HCT116 (cell line): Measurements from ENCODE around the gene NPC2. TPM values are rescaled to one million over a fixed set of nuclear protein-coding genes. Genes with fewer than 3 reads are reported as not detected.

Experiments
- ATAC-seq: fragments of 200-7000 bp; cut with Tn5 transposase; 2 replicates; pipeline ENCODE4 v1.9.1; 2020; ENCODE audit warnings: mild to moderate bottlenecking, moderate library complexity
- BruUV-seq: library from RNA; stranded (reverse); fragments of 400-500 nt; replicated peaks from 2 replicates; lab custom pipeline; 2021; lab: Mats Ljungman, UMichigan
- CTCF ChIA-PET: fragments of 300-600 bp; sonication (Branson Sonifier 250); formaldehyde crosslinking; loops from one replicate; lab custom pipeline; 2021; ENCODE audit warnings: antibody characterized with exemption; lab: Charles Lee
- POLR2A ChIA-PET: fragments of 300-600, 350-600 bp; sonication (Branson Sonifier 250); formaldehyde crosslinking; loops from one replicate; lab custom pipeline; 2021; ENCODE audit warnings: antibody characterized with exemption; lab: Charles Lee
- RAD21 ChIA-PET, 2 experiments: fragments of 300-600 bp; sonication (Branson Sonifier 250); formaldehyde crosslinking; loops; one replicate each; lab custom pipeline; 2023; ENCODE audit warnings: low total read pairs in 2 of 2; ENCODE audit not compliant: uncharacterized antibody in 2 of 2, unreplicated experiment in 2 of 2, low non-redundant PET in 1 of 2; lab: Charles Lee
- DNase-seq: peaks from one replicate; pipeline ENCODE4 v3.0.0-alpha.2; 2010; ENCODE audit warnings: low read depth, low spot score
- H2AFZ ChIP-seq: fragments of 200-600 bp; shearing (Covaris generic), sonication (generic); 2 replicates; pipeline ENCODE4 v1.6.1; 2017; ENCODE audit warnings: low read depth, mixed run types, mixed read lengths, antibody characterized with exemption, low read length; ENCODE audit not compliant: poor library complexity, severe bottlenecking
- H3K27ac ChIP-seq: 2 replicates; pipeline ENCODE4 v1.5.1; 2012; ENCODE audit warnings: low read depth, low read length
- H3K27me3 ChIP-seq: fragments of 200-600 bp; sonication (generic); 2 replicates; pipeline ENCODE4 v1.6.1; 2016; ENCODE audit warnings: mixed run types, low read length, mixed read lengths; ENCODE audit not compliant: insufficient read depth
- H3K36me3 ChIP-seq, 2 experiments: fragments of 200-500 bp in 1 of 2; fragments of 200-600 bp in 1 of 2; sonication (Bioruptor generic) in 1 of 2; sonication (generic) in 1 of 2; 2 replicates each; pipeline versions ENCODE4 v1.5.1 to v1.6.1; 2014 to 2016; ENCODE audit warnings: low read length in 2 of 2, inconsistent platforms in 1 of 2, mixed read lengths in 1 of 2, mixed run types in 1 of 2; ENCODE audit not compliant: insufficient read depth in 2 of 2, control insufficient read depth in 1 of 2
- H3K4me1 ChIP-seq, 2 experiments: fragments of 200-600 bp in 1 of 2; sonication (generic) in 1 of 2; 2 replicates each; pipeline versions ENCODE4 v1.5.1 to v1.6.1; 2012 to 2017; ENCODE audit warnings: low read length in 2 of 2, inconsistent platforms in 1 of 2, mild to moderate bottlenecking in 1 of 2, mixed read lengths in 1 of 2, mixed run types in 1 of 2, moderate library complexity in 1 of 2; ENCODE audit not compliant: insufficient read depth in 2 of 2, control insufficient read depth in 1 of 2
- H3K4me2 ChIP-seq: fragments of 200-600 bp; sonication (generic); 2 replicates; pipeline ENCODE4 v1.6.1; 2017; ENCODE audit warnings: mixed run types, low read length, mixed read lengths
- H3K4me3 ChIP-seq, 2 experiments: fragments of 200-600 bp in 1 of 2; sonication (generic) in 1 of 2; replicated peaks in 1 of 2; 2 replicates each; pipeline ENCODE4 v1.5.1; 2011 to 2016; ENCODE audit warnings: low read length in 2 of 2, control low read depth in 1 of 2, low read depth in 1 of 2, mild to moderate bottlenecking in 1 of 2, mixed read lengths in 1 of 2, mixed run types in 1 of 2
- H3K79me2 ChIP-seq: fragments of 200-600 bp; sonication (generic); 2 replicates; pipeline ENCODE4 v1.6.1; 2017; ENCODE audit warnings: mild to moderate bottlenecking, mixed run types, low read length, moderate library complexity, mixed read lengths; ENCODE audit not compliant: insufficient read depth
- H3K9ac ChIP-seq: fragments of 200-600 bp; sonication (generic); 2 replicates; pipeline ENCODE4 v1.6.1; 2016; ENCODE audit warnings: low read length, mixed read lengths
- H3K9me2 ChIP-seq: fragments of 200-600 bp; sonication (generic), shearing (Covaris generic); 2 replicates; pipeline ENCODE4 v1.6.1; 2017; ENCODE audit warnings: mixed run types, mild to moderate bottlenecking, moderate library complexity; ENCODE audit not compliant: insufficient read depth
- H3K9me3 ChIP-seq, 2 experiments: fragments of 200-500 bp in 1 of 2; fragments of 200-600 bp in 1 of 2; sonication (Bioruptor generic) in 1 of 2; sonication (generic) in 1 of 2; 2 replicates each; pipeline ENCODE4 v1.6.1; 2014 to 2017; ENCODE audit warnings: low read length in 2 of 2, mixed read lengths in 2 of 2, inconsistent platforms in 1 of 2, low read depth in 1 of 2, mild to moderate bottlenecking in 1 of 2, mixed run types in 1 of 2, moderate library complexity in 1 of 2; ENCODE audit not compliant: control insufficient read depth in 1 of 2, insufficient read depth in 1 of 2
- H4K20me1 ChIP-seq: fragments of 200-600 bp; sonication (generic), shearing (Covaris generic); 2 replicates; pipeline ENCODE4 v1.6.1; 2017; ENCODE audit warnings: mixed run types, mild to moderate bottlenecking, moderate library complexity; ENCODE audit not compliant: insufficient read depth
- CBX3 ChIP-seq: IDR thresholded peaks from 2 replicates; pipeline ENCODE4 v1.6.1; 2012; ENCODE audit warnings: low read depth
- CEBPB ChIP-seq: IDR thresholded peaks from 2 replicates; pipeline ENCODE4 v1.6.1; 2012; ENCODE audit warnings: low read depth
- ELF1 ChIP-seq: IDR thresholded peaks from 2 replicates; pipeline ENCODE4 v1.6.1; 2012; ENCODE audit warnings: low read depth, borderline replicate concordance
- EZH2 ChIP-seq: fragments of 200-600 bp; sonication (generic); IDR thresholded peaks from 2 replicates; pipeline ENCODE4 v1.6.1; 2017; ENCODE audit warnings: antibody characterized with exemption, mixed run types
- FOSL1 ChIP-seq: IDR thresholded peaks from 2 replicates; pipeline ENCODE4 v1.6.1; 2012; ENCODE audit warnings: low read depth
- JUND ChIP-seq: IDR thresholded peaks from 2 replicates; pipeline ENCODE4 v1.6.1; 2012
- POLR2AphosphoS5 ChIP-seq: IDR thresholded peaks from 2 replicates; pipeline ENCODE4 v1.6.1; 2011; ENCODE audit warnings: mild to moderate bottlenecking, low read depth, low read length, moderate library complexity
- RAD21 ChIP-seq: IDR thresholded peaks from 2 replicates; pipeline ENCODE4 v1.6.1; 2012; ENCODE audit warnings: low read depth, mild to moderate bottlenecking
- REST ChIP-seq: IDR thresholded peaks from 2 replicates; pipeline ENCODE4 v1.6.1; 2012; ENCODE audit warnings: low read depth
- SIN3A ChIP-seq: IDR thresholded peaks from 2 replicates; pipeline ENCODE4 v1.6.1; 2012; ENCODE audit warnings: low read depth
- SRF ChIP-seq: IDR thresholded peaks from 2 replicates; pipeline ENCODE4 v1.6.1; 2012; ENCODE audit warnings: low read depth
- TCF7L2 ChIP-seq: IDR thresholded peaks from 2 replicates; pipeline ENCODE4 v1.7.0; 2011; ENCODE audit warnings: borderline replicate concordance, inconsistent platforms; ENCODE audit not compliant: insufficient read depth, insufficient read length; ENCODE audit errors: extremely low read depth
- YY1 ChIP-seq: IDR thresholded peaks from 2 replicates; pipeline ENCODE4 v1.6.1; 2011; ENCODE audit warnings: low read length, low read depth, moderate library complexity, mild to moderate bottlenecking; ENCODE audit not compliant: insufficient replicate concordance; ENCODE audit errors: extremely low read depth
- ZFX ChIP-seq: fragments of 450-650 bp; IDR thresholded peaks from 2 replicates; pipeline ENCODE4 v1.6.1; 2017
- ZNF274 ChIP-seq: fragments of 200-500 bp; sonication (Bioruptor generic); IDR thresholded peaks from 2 replicates; pipeline ENCODE4 v1.6.1; 2014; ENCODE audit warnings: mild to moderate bottlenecking, low read depth, low read length, inconsistent platforms
- intact Hi-C: fragments of 100-400 bp; cut with micrococcal nuclease; formaldehyde crosslinking; loops from 2 replicates; pipeline ENCODE4 v1.10.0; 2022
- total RNA-seq: library from RNA; stranded (reverse); gene quantifications from one replicate; pipeline ENCODE4 v1.2.1, GENCODE V29; 2021; ENCODE audit not compliant: unreplicated experiment
- TF ChIP-seq, protein P1 (sequence below): IDR thresholded peaks from 2 replicates; pipeline ENCODE4 v1.6.1; 2012
- TF ChIP-seq, protein P2 (sequence below): IDR thresholded peaks from 2 replicates; pipeline ENCODE4 v1.6.1; 2012

NPC2 gene
- total RNA-seq, 1 experiment from 2014 or later = 105 TPM

DNA sequence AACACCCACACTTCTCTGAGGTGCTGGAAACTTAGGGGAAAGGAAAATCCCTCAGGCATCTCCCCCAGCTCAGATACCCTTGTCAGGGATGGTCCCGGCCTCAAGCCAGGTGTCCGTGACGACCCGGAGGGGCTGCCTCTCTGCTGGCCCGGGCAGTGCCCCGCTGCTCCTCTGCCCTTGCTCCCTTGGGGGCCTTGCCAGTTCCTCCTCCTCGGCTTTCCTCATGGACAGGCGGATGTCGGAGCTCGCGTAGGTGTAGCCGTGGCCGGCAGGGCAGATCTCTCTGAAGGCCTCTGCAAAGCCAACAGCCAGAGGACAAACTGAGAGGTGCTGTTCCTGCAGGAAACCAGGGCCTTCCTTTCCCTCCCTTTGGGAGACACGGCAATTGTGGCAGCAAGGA lies 35.3 kb upstream of the NPC2 start:
- peaks cover 10 to 26% of the 10 kb centered on the region in 2 experiments for H3K4me1 ChIP-seq
- H2AFZ ChIP-seq = no peak overlapping the region
- TF ChIP-seq REST (no peak), FOSL1 (no peak), JUND (no peak), CBX3 (no peak), SIN3A (no peak), YY1 (no peak), ZFX (no peak), ZNF274 (no peak), ELF1 (no peak), TCF7L2 (no peak), CEBPB (no peak), SRF (no peak), EZH2 (no peak), POLR2AphosphoS5 (no peak), RAD21 (no peak)
- TF ChIP-seq, protein P1, sequence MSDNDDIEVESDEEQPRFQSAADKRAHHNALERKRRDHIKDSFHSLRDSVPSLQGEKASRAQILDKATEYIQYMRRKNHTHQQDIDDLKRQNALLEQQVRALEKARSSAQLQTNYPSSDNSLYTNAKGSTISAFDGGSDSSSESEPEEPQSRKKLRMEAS = no peak
- TF ChIP-seq, protein P2, sequence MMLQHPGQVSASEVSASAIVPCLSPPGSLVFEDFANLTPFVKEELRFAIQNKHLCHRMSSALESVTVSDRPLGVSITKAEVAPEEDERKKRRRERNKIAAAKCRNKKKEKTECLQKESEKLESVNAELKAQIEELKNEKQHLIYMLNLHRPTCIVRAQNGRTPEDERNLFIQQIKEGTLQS = no peak
- ATAC-seq (no peak), DNase-seq (no peak)
- no peaks in the 10 kb centered on the region for H4K20me1 ChIP-seq
- H3K9ac ChIP-seq = no peak overlapping the region
- H3K36me3 ChIP-seq = no peaks in the 10 kb centered on the region
- H3K4me2 ChIP-seq = no peak overlapping the region
- no peaks in the 10 kb centered on the region for H3K9me2 ChIP-seq
- ChIA-PET CTCF (interaction anchor here (1.5 to 2.2 kb wide), 2 partner anchors 9 to 35 kb away, joined by 3 to 5 read pairs; partner anchors contain the start of genes ISCA2 and NPC2), RAD21 (no interaction called here), POLR2A (no interaction called here)
- no peaks in the 10 kb centered on the region for H3K79me2 ChIP-seq
- no peak overlapping the region for H3K27ac ChIP-seq
- intact Hi-C loops = no loop called here
- H3K9me3 ChIP-seq = no peaks in the 10 kb centered on the region
- H3K27me3 ChIP-seq = no peaks in the 10 kb centered on the region
- BruUV-seq = no TSS peak
- no peak overlapping the region for H3K4me3 ChIP-seq
